Lower lobe of right lung (tissue), 2 donors: ENCODE data around the gene ERRFI1. TPM values are rescaled to one million over a fixed set of nuclear protein-coding genes. Genes with fewer than 3 reads are reported as not detected.

Experiments
- ATAC-seq, 2 donors: fragments of 200-7000 bp; cut with Tn5 transposase; one replicate each; pipeline ENCODE4 v1.9.1; 2020 to 2022; ENCODE audit warnings: mild to moderate bottlenecking in 2 of 2, moderate library complexity in 2 of 2
- DNase-seq: peaks from one replicate; pipeline ENCODE4 v3.0.0-alpha.2; 2020
- H3K27ac ChIP-seq: fragments of 200-600 bp; one replicate; pipeline ENCODE4 v1.8.0; 2022
- H3K27me3 ChIP-seq: fragments of 200-600 bp; one replicate; pipeline ENCODE4 v1.8.0; 2022; ENCODE audit warnings: low read depth
- H3K36me3 ChIP-seq: fragments of 200-600 bp; one replicate; pipeline ENCODE4 v1.8.0; 2022; ENCODE audit warnings: mild to moderate bottlenecking
- H3K4me1 ChIP-seq: fragments of 200-600 bp; one replicate; pipeline ENCODE4 v1.8.0; 2022
- H3K4me3 ChIP-seq: fragments of 200-600 bp; one replicate; pipeline ENCODE4 v1.8.0; 2022; ENCODE audit warnings: mild to moderate bottlenecking
- H3K9me3 ChIP-seq: fragments of 200-600 bp; one replicate; pipeline ENCODE4 v1.8.0; 2022
- intact Hi-C: fragments of 100-400 bp; cut with DNase I; formaldehyde crosslinking; loops from one replicate; pipeline ENCODE4 v1.11.0; 2022
- total RNA-seq: library from RNA; stranded (reverse); fragmentation: NEBNext Ultra II Directional; extraction: Animal tissue kit (Norgen Biotek cat#: 25700); gene quantifications from one replicate; pipeline ENCODE4 v1.2.1, GENCODE V29; 2021
- TF ChIP-seq, protein P1 (sequence below): fragments of 200-600 bp; IDR thresholded peaks from one replicate; pipeline ENCODE4 v1.8.0; 2022; ENCODE audit warnings: antibody characterized with exemption, mild to moderate bottlenecking
- donor health status: DM: no; HTN: yes; CAD: no; lungs with severe emphysema.

ERRFI1 gene
- total RNA-seq, 1 donor from 2014 or later, result 65.1 TPM

- intact Hi-C loops, result no loop called here
- ATAC-seq (no peak), DNase-seq (no peak)
- no peaks in the 10 kb centered on the region for H3K9me3 ChIP-seq
- H3K4me1 ChIP-seq, result peaks cover 36% of the 10 kb centered on the region
- no peaks in the 10 kb centered on the region for H3K27me3 ChIP-seq
- TF ChIP-seq, protein P1, sequence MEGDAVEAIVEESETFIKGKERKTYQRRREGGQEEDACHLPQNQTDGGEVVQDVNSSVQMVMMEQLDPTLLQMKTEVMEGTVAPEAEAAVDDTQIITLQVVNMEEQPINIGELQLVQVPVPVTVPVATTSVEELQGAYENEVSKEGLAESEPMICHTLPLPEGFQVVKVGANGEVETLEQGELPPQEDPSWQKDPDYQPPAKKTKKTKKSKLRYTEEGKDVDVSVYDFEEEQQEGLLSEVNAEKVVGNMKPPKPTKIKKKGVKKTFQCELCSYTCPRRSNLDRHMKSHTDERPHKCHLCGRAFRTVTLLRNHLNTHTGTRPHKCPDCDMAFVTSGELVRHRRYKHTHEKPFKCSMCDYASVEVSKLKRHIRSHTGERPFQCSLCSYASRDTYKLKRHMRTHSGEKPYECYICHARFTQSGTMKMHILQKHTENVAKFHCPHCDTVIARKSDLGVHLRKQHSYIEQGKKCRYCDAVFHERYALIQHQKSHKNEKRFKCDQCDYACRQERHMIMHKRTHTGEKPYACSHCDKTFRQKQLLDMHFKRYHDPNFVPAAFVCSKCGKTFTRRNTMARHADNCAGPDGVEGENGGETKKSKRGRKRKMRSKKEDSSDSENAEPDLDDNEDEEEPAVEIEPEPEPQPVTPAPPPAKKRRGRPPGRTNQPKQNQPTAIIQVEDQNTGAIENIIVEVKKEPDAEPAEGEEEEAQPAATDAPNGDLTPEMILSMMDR, result no peak
- peaks cover 50% of the 10 kb centered on the region for H3K36me3 ChIP-seq
- peak overlapping the region; percentile 91 for H3K27ac ChIP-seq
- peak overlapping the region; percentile 86 for H3K4me3 ChIP-seq
These were observed 63.3 kb downstream of the ERRFI1 start for GRCh38 chr1:7962636-7963377.

DNA sequence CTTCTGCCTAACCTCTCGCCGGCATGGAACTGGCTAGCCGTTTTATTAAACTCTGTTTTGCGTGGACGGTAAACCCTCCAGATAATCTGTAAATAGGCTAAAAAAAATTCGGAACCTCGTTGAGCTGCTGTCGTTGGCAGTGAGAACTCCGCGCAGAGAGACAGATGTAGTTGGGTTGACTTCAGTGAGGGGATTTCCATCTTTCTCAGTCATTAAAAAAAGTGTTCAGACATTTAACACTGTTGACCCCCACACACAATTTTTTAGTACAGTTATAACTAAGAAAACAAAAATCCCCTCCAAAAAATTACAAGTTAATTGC, 64.1 kb downstream of the ERRFI1 start:
- Histone ChIP-seq H3K36me3 (peaks cover 42% of the 10 kb centered on the region), H3K4me1 (peaks cover 29% of the 10 kb centered on the region), H3K27ac (peak overlapping the region; percentile 91), H3K4me3 (peak overlapping the region; percentile 86), H3K27me3 (no peaks in the 10 kb centered on the region), H3K9me3 (no peaks in the 10 kb centered on the region)
- DNase-seq, result no peak
- intact Hi-C loops, result no loop called here
- peak in 1 of 2 donors; percentile 20 for ATAC-seq
- TF ChIP-seq, protein P1, result no peak

Other genes starting within 250 kb of the ERRFI1 start
- 35.6 TPM for gene PER3, start 242.0 kb downstream of the ERRFI1 start, total RNA-seq
- gene UTS2, start 173.2 kb downstream of the ERRFI1 start, total RNA-seq, result not detected
- 0.47 TPM for gene TNFRSF9, start 85.5 kb downstream of the ERRFI1 start, total RNA-seq
- 187 TPM for gene PARK7, start 64.6 kb downstream of the ERRFI1 start, total RNA-seq